ENCODE data around the gene IFNA2. TPM values are rescaled to one million over a fixed set of nuclear protein-coding genes. Genes with fewer than 3 reads are reported as not detected.
"Not testable (repeated sequence)": the region's sequence is repeated elsewhere in the genome, so short reads cannot be mapped to it uniquely, and the experiment has no call there.

IFNA2 gene
- not detected for total RNA-seq

DNA sequence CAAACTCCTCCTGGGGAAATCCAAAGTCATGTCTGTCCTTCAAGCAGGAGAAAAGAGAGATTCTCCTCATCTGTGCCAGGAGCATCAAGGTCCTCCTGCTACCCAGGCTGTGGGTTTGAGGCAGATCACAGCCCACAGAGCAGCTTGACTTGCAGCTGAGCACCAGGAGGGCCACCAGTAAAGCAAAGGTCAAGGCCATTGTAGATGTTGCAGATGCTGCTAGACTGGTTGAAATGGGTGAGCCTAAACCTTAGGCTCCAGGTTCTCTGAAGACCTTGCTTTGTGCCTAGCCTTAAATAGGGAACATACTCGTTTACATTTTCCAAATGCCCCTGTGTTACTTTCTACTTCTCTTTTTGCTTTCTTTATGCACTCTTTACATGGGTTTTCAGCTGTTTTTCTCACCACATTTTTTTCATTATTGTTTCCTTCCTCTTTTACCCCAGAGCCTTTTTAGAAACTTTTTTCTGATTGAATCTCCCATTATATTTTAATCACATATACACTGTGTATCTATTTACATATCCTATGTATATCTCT lies at the start of gene IFNA2:
IFNA2 (minus strand) TSS at position 268 of the 540 bp plus-strand sequence; CDS start at position 199, 69 bp downstream.
- ATAC-seq = no peak

DNA sequence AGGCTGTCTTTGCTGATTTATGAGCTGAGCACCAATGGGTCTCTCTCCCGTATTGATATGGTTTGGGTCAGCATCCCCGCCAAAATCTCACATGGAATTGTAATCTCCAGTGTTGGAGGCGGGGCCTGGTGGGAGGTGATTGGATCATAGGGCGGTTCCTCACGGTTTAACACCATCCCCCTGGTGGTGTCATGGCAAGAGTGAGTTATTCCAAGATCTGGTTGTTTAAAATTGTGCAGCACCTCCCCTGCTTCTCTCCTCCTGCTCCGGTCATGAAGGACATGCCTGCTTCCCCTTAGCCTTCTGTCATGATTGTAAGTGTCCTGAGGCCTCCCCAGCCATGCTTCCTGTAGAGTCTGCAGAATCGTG lies 49.8 kb upstream of the IFNA2 start:
- ATAC-seq = not testable (repeated sequence)

DNA sequence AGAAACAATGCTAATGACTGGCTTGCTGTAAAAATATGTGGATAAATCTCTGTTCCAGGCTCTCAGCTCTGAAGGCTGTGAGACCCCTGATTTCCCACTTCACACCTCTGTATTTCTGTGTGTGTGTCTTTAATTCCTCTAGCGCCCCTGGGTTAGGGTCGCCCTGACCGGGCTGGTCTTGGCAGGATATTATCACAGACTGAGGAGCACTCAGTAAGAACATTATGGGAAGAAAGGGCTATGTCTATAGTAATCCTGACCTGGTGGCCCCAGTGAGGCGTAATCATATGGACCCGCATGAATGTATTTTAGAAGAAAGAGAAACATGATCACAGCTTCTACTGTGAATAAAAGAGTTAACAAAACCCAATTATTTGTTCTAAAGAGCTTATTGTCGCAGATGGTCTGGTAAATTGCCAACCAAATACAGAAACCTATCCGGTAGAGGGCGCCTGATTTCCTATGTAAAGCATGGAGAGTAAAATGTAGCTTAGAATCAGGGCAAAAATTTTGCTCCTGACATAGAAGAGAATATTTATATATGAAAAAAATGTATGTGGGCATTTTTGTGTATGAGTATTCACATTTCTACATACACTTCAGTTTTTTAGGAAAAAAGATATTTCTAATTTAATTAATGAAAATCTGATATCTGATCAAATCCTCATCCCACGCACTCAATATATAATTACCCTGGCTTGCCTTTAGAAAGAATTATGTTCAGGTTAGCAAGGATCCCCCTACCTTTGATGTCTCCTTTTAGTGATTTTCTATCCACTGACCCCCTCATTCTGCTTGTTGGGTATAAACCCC lies 49.2 kb upstream of the IFNA2 start:
- peak; percentile 42 for ATAC-seq

DNA sequence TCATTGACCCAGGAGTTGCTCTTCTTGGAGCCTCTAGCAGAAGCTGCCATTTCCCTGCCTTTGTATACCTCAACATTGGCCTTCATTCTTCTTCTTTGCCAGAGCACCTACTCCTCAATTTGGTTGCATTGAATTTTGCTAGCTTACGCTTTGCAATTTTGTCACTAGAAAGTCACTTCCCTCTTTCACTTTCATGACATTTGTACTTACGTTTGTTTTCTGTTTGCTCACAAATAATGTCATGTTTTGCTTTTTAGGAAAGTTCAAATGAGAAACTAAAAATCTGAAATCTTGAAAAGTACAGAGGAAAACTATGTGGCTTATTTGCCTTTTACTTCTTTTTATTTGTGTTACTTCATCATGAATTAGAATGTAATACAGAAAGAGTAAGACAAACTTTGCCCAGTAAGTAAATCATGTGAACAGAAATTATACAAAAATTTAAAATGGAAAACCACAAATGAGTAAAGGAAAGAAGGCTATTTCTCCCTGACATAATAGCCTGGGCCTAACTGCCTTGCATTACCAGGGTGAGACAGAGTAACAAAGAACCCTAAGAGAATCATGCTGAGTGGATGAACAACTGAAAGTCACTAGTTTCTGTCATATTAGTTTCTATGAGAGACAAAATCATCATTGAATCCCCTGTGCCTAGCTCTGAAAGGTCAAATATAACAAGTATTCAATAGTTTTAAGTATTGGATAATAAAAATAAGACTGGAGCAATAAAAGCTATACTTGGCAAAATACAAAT lies 47.7 kb upstream of the IFNA2 start:
- no peak for ATAC-seq

DNA sequence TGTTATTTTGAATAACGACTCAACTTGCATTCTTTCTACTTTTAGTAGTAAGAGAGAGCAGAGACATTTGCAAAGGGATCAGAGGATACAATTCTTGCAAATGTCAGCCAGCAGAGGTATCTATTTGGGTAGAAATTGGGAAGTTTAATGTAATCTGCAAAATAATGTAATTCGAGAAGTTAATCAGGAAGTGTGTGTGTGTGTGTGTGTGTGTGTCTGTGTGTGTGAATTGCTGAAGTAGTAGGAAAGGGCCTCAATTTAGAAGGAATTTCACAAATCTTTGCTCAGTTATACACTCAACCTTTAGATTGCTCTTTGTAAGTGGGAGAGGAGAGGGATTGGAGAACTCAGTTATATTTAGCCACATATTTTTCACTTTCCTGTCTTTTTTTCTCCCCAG lies 44.0 kb upstream of the IFNA2 start:
- no peak for ATAC-seq

DNA sequence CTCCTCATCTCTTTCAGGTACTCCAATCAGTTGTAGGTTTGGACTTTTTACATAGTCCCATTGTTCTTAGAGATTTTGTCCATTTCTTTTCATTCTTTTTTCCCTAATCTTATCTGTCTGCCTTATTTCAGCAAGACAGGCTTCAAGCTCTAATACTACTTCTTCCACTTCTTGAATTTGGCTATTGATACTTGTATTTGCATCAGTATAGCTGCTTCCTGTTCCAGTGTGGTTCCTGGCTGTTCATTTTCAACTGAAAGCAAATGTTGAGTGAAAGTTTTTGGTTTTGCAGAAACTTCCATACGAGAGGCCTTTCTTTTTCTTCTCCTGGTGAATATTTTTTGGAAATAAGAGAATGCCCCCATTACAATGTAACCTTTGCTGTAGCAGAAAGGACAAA lies 43.0 kb upstream of the IFNA2 start:
- no peak for ATAC-seq

DNA sequence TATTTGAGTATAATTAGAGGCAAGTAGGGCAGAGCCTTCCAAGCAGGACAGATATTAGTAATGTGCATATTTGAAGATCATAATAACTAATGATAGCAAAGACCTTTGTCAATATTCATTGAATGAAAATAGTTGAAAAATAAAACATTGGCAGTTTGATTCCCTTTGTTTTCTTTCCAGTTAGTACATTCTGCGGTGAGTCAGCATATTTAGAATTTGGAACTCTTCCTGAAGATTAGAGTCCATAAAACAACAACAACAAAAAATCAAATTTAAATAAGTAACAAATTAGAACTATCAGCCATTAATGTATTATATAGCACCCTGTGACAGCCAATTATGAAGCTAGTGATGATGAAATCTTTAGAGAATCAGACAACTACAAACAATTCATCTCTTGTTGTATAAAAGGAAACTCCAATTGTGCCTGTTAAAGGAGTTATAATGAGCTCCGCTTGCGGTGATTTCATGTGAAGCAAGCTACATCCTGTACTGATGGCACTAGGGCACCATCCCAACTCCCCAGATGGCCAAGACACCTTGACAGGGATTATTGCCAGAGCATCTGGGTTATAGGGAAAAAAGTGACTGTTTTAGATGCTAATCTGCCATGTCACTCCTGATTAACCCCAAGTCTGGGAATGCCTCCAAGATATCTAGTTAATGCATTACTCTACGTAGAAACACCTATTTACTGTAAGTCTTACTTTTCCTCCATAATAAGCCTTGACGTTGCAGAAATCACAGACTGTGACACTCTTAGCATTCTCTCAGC lies 30.5 kb upstream of the IFNA2 start:
- peak; percentile 22 for ATAC-seq

DNA sequence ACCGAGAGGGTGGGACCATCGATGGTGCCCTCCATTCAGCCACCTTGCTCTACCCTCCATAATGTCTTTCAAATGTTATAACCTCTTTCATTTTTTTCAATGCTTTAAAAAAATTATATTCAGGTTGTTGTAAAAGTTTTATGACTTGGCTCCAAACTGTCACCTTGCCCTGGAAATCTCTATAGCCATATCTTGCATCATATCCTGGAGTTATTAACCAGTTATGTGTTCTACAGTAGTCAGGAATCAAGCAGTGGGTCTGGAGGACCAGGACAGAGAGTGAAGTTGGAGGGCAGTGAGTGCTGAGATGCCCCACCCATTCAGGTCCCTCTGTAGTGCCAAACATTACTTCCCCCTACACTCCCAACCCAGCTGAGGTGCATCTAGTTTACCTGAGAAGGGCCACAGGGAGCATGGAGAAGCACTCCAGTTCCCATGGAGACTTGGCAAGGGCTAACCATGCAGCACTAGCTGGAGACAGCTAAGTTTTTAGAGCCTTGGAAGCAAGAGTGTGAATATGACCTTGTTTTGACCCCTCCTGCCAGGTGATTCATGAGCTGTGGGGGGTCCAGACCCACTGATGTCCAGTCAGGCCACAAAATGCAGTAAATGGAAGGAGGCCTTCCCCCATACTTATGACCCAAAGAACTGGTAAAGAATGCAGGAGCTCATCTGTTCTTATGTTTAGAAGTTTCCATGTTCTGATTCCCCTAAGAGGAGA lies 29.2 kb upstream of the IFNA2 start:
- ATAC-seq = no peak

DNA sequence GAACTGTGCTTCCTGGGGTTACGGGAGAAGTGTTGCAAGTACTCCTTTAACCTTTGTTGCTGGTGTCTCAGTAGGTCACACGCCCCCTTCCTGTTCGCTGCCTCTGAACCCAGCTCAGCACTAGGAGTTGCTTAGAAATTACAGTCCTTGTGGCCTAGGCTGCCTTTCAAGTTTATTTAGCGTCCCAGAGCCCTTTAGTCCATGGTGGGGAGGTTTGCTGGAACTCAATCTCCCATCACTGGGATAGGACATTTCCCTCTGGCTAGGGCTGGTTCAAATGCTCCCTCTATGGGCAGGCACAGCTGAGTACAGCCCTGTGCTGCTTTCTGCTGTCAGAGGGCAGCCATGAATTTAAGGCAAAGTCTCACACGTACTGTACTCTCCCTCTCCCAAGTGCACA lies 28.4 kb upstream of the IFNA2 start:
- ATAC-seq = no peak

DNA sequence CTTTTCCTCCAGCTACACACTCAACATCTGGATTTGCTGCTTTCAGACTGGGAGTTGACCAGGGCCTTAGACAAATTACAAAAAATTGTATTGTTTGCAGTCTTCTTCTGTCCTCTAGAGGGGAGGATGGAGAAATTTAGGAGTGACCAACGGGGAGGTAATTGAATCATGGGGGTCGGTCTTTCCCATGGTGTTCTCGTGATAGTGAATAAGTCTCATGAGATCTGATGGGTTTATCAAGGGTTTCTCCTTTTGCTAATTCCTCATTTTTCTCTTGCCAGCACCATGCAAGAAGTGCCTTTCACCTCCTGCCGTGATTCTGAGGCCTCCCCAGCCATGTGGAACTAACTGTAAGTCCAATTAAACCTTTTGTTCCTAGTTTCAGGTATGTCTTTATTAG lies 28.0 kb upstream of the IFNA2 start:
- no peak for ATAC-seq

DNA sequence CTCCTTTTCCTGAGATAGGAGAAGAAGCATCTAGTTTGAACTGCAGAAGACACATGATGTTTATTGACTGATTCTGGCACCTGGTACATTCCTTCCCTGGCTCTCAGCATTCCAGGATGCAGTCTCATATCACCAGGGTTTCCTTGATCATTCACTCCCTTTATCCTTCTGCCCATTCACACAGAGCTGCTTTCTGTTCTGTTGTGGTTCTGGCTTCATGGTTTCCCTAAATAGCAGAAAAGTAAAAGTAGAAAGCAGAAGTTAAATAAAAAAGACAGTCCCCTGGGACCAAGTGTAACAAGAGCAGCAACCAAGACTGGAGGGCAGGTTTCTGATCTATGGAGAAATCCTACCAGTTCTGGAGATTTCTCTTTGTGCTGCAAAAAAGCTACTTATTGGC lies 26.9 kb upstream of the IFNA2 start:
- no peak for ATAC-seq

DNA sequence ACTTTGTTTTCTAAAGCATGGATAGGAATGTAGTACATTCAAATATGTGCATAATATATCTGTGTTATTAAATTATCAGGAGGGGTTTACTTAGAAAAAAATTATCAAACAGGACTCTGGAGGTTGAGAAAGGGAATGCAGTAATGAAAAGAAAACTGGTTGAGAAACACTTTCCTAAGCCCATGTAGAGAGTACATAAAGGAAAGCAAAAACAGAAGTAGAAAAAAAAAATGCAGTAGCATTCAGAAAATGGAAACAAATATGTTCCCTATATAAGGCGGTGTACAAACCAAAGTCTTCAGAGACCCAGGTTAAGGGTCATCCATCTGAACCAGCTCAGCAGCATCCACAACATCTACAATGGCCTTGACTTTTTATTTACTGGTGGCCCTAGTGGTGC lies 23.6 kb upstream of the IFNA2 start, which contains the start of gene IFNA8:
IFNA8 (plus strand) TSS at position 301 of the 400 bp plus-strand sequence; CDS start at position 361, 60 bp downstream.
- no peak for ATAC-seq

DNA sequence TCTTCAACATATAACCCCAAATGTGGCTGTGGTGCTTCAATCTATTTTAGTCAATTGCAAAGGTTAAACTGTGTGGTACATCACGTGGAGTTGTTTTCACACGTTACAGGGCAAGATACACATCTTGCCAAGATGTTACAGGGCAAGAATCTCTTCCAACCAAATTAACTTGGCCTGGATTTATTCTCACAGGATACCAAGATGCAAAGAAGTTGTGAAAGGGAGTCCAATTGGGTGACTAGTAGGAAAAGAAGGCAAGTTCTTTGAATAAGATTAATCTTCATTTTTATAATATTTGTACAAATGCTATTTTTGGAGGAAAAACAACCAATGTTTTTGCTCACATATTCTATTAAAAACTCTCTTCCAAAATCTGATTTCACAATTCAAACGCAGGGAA lies 18.9 kb upstream of the IFNA2 start:
- ATAC-seq = no peak

DNA sequence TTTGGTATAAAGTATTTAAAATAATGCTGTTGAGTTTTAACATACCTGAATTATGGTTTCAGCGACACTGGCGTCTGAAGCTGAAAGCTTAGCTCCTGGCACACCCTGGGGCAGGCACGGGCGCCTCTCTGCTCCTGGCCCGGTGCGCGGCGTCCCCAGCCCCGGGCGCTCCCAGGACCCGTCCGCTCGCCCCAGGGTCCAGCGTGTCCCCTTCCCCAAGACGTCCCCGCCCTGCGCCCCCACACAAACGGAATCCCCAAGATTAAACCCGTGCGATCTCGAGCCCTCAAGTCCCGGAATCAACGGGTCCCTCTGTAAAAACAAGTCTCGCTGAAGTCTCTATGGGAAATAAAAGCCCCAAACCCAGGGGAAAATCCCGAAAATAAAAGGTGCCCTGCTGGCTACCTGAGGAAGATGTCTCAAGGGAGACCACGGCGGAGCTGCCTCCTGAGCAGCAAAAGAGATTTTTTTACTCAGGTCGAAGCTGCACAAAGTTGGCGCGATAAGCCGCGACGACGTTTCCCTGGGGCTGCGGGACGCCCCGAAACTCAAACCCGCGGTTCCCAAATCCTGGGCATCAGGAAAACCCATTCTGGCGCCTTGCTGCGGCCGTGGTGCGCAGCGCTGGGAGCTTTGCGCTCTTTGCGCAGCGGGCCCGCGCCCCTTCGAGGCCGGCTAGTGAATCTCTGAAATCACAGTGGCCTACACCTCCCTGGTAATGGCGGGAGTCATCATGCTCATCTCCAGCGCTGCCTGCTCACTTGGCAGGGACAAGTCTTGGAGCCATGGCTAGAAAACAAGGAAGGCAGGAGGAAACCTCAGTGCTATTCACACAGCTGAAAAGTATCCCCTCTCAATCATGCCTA lies 17.4 kb upstream of the IFNA2 start:
- no peak for ATAC-seq

DNA sequence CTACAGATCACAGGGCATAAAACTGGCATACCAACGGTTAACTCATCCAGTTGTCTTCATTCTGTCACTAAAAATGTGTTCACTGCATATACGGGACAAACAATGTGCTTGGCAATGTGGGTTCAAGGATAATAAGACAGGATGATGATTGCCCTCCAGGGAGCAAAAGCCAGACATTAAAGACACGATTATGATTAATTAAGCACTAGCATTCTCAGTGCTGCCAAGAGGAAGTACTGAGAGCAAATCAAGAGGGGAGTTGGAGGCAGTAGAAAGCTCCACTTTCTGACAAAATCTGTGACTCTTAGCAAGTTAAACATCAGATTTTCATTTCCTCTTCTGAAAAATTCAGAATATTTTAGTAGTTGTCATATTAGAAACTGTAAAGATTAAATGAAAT lies 14.8 kb upstream of the IFNA2 start:
- no peak for ATAC-seq

DNA sequence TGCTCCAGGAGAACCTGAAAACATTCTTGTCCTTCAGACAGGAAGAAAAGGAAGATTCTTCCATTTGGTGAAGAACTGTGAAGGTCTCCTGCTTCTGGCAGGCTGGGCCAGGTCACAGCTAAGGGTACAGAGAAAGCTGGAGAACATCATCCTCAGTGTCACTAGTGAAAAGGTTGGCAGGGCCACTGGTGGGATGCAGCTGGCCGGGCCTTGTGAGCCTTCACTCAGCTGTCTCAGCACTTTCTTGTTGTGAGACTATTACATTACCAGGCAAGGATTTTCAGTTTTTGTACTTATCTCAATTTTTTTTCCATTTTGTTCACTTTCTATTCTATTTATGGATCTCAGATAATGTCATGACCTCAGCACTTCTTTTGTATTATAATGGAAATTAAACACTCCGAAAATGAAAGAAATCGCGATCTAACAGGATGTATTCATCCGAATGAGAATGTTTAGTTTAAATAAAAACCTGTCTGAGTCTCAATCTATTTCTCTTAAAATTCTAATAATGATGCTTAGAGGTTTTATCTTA lies 13.8 kb upstream of the IFNA2 start:
- ATAC-seq = no peak

DNA sequence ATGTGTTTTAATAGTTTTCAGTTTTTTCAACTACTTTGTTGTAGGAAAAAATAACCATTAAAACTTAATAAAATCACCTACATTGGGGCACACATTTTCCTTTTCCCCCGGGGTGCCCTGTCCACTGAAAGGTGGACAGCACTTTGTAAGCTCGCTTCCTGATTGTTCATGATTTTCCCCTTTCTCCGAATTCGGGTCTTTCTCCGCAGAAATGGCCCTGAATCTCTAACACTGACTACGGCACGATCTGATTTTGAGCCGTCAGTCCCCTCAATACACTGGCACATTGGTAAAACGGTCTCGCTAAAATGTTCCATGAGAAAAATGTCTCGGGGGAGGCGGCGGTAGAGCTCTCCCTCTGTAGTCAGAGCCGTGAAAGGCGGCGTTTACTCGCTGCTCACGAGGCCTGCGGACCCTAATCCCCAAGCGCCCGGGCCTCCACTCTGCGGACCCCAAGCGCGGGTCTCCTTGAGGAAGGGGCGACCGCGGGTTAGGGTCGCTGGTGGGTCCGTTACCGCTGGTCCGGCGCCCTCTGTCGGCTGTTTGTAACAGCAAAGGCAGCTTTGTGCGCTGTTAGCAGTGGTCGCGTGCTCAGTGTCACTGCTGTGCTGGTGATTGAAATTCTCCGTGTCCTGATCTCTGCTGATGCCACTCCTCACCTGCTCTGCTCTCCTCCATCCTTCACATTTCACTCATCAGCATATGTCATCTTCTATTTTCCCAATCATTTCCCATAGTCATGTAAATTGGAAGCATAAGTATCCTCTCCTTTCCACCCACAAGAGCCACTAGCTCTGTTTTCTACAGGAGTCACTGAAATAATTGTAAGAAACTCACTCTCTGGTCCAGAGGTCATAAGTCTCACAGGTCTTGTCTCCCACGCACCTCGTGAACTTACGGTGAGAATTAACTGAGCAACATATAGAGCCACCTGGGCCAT lies 10.8 kb upstream of the IFNA2 start:
- ATAC-seq = no peak

DNA sequence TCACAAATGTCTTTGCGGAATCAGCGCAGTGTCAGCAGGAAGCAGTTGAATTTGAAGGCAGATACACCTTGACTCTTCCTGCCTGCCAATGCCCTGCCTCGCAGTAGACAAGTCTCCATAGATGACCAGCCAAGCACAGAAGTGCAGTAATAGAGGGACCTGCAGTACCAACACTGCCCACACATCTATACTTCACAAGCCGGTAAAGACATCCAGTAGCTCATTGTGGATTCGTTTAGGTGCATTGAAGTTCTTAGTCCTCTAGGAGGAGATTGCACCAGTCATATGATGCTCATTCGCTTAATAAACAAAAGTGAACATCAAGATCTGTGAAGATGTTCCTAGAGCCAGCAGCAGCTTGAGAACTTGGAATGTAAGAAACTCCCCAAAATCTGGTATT lies 7.1 kb upstream of the IFNA2 start:
- peak; percentile 64 for ATAC-seq

DNA sequence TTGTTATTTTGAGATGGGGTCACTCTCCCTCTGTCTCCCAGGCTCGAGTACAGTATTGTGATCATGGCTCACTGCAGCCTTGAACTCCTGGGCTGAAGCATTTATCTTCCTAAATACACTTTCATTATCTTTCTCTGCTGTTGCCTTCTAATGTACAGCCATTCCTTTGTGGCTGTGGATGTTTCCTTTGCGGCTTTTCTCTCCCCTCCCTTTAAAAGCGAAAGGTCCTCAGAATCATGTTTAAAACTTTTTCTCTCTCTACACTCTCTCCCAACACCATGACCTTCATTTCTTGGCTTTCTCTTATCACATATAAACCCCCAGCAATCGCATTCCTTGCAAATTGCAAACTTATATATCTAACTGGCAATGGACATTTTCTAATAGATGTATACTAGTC lies 1.6 kb downstream of the IFNA2 start:
- no peak for ATAC-seq

Measured in esophagus mucosa (tissue), 1 donor.